ENCODE results near the gene THEMIS. TPM values are rescaled to one million over a fixed set of nuclear protein-coding genes. Genes with fewer than 3 reads are reported as not detected.

The THEMIS gene
- total and polyA plus RNA-seq, 10 of the 15 experiments (the other 5 are each of a cell fraction or from before 2014, with no cell fraction given) = 0.06 to 1.5 (median 0.08) TPM; not detected in 6

DNA sequence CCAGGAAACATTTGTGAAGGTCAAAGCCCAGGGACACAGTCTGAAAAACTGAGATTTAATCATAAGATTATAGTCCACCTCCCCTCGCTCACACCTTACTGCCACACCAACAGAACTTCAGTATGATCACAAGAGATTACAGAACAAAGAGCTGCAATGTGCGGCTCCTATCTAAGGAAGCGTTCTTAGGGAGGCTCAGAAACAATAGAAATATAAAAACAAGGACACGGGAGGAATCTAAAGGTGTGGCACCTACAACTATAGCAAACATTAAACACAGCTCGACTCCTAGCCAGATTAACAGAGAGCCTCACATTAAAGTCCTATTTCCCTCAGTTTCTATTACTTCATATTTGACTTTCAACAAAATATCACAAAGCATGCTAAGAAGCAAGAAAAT is 40.4 kb upstream of the THEMIS start (continued):
- TF ChIP-seq ETV6 (conservative IDR thresholded peaks at IDR 0.05 in 1 of 2, IDR thresholded peaks at IDR 0.05 in 1 of 2; ENCODE audit: borderline replicate concordance in 1 of 2, low read depth in 1 of 2) (no peak), BCL11A (IDR thresholded peaks at IDR 0.05; ENCODE audit: low read depth, low read length) (no peak), CHD1 (IDR thresholded peaks at IDR 0.05; ENCODE audit: low read depth, low read length) (no peak), KAT2A (conservative IDR thresholded peaks at IDR 0.05; ENCODE audit: control insufficient read depth, low read depth, low read length) (no peak), PML (IDR thresholded peaks at IDR 0.05; ENCODE audit: low read length) (no peak)
- TF ChIP-seq, protein P1, sequence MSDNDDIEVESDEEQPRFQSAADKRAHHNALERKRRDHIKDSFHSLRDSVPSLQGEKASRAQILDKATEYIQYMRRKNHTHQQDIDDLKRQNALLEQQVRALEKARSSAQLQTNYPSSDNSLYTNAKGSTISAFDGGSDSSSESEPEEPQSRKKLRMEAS (IDR thresholded peaks at IDR 0.05; ENCODE audit: low read depth, low read length) = no peak
- TF ChIP-seq, protein P2, sequence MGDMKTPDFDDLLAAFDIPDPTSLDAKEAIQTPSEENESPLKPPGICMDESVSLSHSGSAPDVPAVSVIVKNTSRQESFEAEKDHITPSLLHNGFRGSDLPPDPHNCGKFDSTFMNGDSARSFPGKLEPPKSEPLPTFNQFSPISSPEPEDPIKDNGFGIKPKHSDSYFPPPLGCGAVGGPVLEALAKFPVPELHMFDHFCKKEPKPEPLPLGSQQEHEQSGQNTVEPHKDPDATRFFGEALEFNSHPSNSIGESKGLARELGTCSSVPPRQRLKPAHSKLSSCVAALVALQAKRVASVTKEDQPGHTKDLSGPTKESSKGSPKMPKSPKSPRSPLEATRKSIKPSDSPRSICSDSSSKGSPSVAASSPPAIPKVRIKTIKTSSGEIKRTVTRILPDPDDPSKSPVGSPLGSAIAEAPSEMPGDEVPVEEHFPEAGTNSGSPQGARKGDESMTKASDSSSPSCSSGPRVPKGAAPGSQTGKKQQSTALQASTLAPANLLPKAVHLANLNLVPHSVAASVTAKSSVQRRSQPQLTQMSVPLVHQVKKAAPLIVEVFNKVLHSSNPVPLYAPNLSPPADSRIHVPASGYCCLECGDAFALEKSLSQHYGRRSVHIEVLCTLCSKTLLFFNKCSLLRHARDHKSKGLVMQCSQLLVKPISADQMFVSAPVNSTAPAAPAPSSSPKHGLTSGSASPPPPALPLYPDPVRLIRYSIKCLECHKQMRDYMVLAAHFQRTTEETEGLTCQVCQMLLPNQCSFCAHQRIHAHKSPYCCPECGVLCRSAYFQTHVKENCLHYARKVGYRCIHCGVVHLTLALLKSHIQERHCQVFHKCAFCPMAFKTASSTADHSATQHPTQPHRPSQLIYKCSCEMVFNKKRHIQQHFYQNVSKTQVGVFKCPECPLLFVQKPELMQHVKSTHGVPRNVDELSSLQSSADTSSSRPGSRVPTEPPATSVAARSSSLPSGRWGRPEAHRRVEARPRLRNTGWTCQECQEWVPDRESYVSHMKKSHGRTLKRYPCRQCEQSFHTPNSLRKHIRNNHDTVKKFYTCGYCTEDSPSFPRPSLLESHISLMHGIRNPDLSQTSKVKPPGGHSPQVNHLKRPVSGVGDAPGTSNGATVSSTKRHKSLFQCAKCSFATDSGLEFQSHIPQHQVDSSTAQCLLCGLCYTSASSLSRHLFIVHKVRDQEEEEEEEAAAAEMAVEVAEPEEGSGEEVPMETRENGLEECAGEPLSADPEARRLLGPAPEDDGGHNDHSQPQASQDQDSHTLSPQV (IDR thresholded peaks at IDR 0.05) = no peak
- TF ChIP-seq, protein P3, sequence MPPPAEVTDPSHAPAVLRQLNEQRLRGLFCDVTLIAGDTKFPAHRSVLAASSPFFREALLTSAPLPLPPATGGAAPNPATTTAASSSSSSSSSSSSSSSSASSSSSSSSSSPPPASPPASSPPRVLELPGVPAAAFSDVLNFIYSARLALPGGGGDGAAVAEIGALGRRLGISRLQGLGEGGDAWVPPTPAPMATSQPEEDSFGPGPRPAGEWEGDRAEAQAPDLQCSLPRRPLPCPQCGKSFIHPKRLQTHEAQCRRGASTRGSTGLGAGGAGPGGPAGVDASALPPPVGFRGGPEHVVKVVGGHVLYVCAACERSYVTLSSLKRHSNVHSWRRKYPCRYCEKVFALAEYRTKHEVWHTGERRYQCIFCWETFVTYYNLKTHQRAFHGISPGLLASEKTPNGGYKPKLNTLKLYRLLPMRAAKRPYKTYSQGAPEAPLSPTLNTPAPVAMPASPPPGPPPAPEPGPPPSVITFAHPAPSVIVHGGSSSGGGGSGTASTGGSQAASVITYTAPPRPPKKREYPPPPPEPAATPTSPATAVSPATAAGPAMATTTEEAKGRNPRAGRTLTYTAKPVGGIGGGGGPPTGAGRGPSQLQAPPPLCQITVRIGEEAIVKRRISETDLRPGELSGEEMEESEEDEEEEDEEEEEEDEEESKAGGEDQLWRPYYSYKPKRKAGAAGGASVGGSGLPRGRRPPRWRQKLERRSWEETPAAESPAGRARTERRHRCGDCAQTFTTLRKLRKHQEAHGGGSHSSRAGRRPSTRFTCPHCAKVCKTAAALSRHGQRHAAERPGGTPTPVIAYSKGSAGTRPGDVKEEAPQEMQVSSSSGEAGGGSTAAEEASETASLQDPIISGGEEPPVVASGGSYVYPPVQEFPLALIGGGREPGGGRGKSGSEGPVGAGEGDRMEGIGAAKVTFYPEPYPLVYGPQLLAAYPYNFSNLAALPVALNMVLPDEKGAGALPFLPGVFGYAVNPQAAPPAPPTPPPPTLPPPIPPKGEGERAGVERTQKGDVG (CRISPR knock-in tag; IDR thresholded peaks at IDR 0.05) = no peak

All from GM12878 (cell line).